CD4-positive, alpha-beta T cell treated with Interferon gamma for 1 hour (primary cell): Measurements from ENCODE around the gene FAM219B.
A peak's percentile ranks its signal among the peaks of the same experiment; 100 is the strongest.
"Not testable (repeated sequence)": the region's sequence is repeated elsewhere in the genome, so short reads cannot be mapped to it uniquely, and the experiment has no call there.

Source experiments
- DNase-seq: peaks from one replicate; pipeline ENCODE4 v3.0.0-alpha.2; 2020

Gene FAM219B

GRCh38 chr15:74906450-74907162 is at the start of gene FAM219B:
TSS of gene FAM219B (minus strand) at chr15:74906851. CDS start at chr15:74906800, 51 bp downstream.
- DNase-seq, result peak; percentile 80

- DNase-seq, result peak; percentile 59
Observed at GRCh38 chr15:74955796-74956647, 49.4 kb upstream of the FAM219B start.

DNA sequence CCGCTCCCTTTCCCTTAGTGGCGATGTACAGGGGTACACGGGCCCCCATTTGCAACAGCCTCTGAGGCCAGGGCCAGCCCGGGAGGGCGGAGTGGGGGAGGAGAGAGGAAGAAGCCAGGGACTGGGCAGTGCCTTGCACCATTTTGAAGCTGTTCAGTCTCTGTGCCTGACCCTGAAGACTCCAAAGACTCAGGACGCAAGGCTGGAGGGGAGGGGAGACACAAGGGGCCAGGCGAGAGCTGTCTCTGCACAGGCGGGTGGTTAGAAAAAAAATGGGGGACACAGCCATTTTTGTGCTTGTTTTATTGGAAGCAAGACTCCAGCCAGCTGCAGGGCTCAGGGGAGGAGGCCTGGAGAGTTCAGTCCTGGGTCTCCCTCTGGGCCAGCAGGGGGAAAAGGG is 48.4 kb upstream of the FAM219B start:
- DNase-seq, result no peak

DNA sequence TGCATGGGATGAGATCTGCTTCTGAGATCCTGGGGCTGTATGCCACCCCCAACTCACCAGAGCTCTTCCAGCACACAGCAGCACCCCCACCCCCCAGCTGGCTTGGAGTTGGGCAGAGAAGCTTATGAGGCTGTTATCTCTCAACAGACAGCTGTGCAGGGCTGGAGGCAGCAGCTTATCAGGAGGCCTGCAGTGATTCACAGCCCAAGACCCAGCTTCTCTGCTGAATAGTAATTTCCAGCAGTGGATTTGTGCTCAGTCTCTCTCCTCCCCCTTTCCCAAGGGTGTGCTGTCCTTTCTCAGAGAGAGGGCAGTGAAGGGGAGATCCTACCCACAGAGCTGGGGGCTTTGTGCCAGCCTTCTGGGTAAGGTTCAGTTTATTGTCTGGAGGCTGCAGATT is 47.9 kb upstream of the FAM219B start:
- DNase-seq, result no peak

GRCh38 chr15:74951006-74951405 is 44.4 kb upstream of the FAM219B start:
- no peak for DNase-seq

- DNase-seq, result peak; percentile 70
Observed at GRCh38 chr15:74950078-74950908, 43.6 kb upstream of the FAM219B start.

DNA sequence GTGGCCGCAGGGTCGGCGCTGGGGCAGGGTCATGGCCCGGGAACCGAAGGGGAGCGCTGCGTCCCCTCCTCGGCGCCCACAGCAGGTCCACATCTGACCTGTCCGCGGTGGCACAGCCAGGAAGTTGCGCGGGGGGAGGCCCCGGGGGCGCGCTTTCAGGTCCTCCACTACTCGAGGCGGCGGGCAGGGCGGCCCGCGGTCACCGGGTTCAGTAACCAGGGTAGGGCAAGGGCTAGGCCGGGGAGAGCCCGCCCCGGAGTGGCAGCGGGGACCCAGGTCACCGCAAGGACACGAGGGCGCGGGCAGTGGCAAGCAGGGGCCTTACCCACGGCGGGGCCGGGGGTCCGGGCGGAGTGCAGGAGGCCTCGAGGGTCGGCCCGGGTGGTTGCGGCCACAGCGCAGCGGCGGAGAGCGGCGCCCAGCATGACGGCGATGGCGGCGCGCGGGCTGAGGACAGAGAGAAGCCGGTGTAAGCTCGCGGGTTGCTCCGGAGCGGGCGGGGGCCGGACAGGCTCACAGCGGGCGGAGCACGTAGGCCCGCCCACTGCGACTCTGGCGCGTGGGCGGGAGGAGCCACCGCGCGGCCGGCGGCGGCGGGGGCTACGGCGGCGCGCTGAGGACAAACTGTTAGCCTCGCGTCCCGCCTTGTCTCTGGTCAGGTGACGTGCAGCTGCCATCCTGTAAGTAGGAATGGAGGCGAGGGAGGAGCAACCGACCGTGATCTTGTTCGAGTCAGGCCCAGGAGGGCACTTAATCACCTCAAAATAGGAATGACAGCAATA is 31.1 kb upstream of the FAM219B start, which contains the start of gene COX5A:
Gene COX5A (minus strand): TSS at position 484 of the 782 bp plus-strand sequence. CDS start 59 bp downstream, at position 425.
- DNase-seq, result peak; percentile 93

GRCh38 chr15:74937272-74937589 is 30.6 kb upstream of the FAM219B start:
- DNase-seq, result no peak

DNA sequence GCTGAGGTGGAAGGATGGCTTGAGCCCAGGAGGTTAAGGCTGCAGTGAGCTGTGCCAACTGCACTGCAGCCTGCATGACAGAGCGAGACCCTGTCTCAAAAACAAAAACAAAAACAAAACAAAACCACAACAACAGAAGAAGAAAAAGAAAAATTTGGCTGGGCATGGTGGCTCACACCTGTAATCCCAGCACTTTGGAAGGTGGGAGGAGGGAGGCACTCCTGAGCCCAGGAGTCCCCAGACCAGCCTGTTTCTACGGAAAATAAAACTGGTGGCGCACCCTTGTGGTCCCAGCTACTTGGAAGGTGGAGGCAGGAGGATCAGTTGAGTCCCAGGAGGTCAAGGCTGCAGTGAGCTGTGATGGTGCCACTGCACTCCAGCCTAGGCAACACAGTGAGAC is 28.5 kb upstream of the FAM219B start:
- DNase-seq, result not testable (repeated sequence)

DNA sequence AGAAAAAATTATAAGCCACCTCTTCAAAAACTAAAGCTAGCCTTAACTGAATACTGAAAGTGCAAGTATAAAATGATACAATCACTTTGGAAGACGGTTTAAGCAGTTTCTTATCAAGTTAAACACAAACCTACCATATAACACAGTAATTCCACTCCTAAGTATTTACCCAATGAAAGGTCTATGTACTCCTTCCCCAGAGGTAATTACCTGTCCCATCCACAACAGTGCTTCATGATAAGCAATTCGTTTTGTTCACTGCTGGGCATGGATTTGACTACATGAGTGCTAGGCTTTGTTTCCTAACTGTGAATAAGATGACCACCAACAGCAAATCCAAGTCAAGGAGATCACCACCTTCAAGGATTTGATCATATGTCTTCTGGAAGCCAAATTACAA is 26.9 kb upstream of the FAM219B start:
- no peak for DNase-seq

DNA sequence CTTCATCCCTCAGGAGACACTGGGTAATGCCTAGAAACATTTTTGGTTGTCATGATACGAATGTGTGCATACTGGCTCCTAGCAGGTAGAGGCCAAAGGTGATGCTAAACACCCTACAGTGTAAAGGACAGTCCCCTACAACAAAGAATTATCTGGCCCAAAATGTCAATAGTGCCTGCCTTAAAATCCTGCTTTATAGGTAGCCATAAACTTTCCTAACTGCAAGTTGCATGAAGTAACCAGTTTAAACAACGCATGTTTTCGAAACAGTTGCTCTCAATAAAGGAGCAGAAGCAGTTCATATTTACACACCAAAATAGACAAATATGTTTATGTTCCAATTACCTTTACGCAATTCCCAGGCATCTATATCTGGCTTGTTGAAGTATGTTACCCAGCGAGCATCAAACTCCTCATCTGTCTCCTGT is 22.1 kb upstream of the FAM219B start:
- DNase-seq, result no peak

DNA sequence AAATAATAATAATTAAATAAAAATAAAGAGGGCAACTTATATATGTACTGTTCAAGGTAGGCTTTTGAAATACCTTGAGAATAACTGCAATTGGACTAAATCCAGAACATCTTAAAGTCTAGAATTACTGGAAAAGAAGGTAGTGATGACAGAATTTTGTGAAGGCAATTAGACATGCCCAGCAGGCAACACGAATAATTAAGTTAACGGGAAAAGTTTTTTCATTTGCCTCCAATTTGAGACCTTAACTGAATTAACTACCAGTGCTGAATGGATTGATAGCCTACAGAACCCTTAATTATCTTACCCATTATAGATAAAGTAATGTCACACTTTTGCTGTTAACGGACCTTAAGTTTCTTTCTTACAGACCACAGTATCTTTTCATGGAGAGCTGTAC is 17.9 kb upstream of the FAM219B start:
- no peak for DNase-seq

DNA sequence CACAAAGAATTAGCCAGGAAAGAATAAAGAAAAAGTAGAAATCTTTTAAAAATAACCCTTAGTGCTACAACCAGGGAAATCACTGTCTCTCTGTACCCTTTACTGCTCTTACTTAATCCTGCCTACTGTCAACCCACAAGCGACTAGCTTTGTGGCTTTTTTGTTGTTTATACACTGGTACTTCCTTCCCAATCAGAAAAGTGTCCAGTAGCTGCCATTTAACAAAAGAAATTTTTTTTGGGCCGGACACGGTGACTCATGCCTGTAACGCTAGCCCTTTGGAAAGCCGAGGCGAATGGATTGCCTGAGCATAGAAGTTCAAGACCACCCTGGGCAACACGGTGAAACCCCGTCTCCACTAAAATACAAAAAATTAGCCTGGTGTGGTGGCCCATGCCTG is 13.8 kb upstream of the FAM219B start:
- DNase-seq, result no peak

DNA sequence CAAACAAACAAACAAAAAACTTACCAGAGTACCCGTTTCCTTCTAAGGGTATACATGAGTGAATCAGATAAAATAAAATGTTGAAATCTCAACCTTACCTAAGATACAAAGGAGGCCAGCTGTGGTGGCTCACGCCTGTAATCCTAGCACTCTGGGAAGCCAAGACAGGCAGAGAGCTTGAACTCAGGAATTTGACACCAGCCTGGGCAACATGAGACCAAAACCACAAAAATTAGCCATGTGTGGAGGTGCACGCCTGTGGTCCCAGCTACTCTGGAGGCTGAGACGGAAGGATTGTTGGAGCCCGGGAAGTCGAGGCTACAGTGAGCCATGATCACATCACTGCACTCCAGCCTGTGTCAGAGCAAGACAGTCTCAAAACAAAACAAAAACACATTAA is 11.0 kb upstream of the FAM219B start:
- no peak for DNase-seq

DNA sequence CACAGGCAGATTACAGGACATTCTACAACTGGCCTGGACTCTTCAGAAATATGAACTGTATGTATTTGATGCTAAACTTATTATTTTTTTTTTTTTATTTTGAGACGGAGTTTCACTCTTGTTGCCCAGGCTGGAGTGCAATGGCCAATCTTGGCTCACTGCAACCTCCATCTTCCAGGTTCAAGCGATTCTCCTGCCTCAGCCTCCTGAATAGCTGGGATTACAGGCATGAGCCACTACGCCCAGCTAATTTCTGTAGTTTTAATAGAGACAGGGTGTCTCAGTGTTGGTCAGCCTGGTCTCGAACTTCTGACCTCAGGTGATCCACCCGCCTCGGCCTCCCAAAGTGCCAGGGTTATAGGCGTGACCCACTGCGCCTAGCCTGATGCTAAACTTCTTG is 7.1 kb upstream of the FAM219B start:
- DNase-seq, result not testable (repeated sequence)

GRCh38 chr15:74913041-74913440 is 6.4 kb upstream of the FAM219B start:
- no peak for DNase-seq

DNA sequence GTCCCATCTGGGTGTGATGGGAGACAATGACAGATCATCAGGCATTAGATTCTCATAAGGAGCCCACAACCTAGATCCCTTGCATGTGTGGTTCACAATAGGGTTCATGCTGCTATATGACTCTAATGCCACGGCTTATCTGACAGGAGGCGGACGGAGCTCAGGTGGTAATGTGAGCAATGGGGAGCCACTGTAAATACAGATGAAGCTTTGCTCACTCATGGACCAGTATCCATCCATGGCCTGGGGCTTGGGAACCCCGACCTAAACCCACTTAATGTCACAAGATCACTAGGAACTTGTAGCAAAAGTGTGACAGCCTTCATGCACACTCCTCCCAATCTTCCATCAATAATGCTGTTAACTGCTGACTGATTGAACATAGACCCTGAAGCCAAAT is 2.0 kb upstream of the FAM219B start:
- no peak for DNase-seq

DNA sequence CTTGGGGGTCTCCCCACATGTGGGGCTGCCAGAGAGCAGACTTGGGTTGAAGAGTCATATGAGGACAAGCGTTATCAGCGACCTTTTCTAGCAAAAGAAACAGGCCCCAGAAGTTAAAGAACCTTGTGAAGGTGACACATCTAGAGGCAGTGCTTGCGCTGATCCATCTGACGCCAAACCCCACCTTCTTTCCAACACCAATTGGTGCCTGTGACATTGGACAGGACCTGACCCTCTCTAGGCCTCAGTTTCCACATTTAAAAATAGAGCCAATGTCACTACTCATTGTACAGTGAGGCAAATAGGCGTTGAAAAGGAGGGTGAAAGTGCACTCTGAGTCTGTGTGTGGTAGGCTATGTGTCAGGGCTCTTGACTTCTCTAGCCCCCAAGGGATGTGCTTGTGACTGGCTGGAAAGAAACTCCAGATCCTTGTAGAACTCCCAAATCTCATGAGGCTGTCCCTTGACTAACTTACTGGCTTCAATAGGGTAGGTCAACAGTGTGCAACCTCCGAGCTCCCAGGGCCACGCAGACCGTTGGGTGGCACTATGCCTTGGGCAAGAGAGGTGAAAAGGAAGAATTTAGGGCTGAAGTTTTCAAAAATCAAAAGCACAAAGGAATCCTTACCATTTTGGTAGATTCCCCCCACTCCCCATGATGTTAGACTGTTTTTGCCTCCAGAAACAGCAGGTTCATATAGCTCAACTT is 666 bp upstream of the FAM219B start:
- no peak for DNase-seq

- DNase-seq, result no peak
Observed at GRCh38 chr15:74906067-74906449, 593 bp downstream of the FAM219B start.

DNA sequence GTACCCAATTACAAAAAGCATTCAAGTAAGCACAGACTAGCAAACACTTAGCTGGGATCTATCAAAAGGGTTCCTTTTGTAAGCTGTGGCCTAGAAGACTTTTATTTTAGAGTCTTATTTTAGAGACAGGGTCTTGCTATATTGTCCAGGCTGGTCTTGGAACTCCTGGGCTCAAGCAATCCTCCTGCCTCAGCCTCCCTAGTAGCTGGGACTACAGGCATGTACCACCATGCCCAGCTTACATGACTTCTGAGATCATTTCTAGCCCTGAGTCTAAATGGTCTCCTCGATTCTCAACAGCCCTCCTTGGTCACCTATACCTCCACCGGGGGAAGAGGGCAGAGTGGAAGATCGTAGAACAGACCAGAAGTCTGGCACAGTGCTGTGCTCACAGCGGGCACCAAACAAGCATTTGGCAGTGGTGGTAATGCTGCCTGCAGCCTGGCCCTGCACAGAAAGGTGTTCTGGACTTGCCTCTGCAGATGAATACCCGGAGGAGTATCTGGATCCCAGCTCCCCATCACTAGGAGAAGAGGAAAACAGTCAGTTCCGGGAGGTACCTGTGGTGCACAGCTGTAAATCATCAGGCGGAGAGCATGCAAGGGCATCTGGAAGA is 2.4 kb downstream of the FAM219B start:
- no peak for DNase-seq

DNA sequence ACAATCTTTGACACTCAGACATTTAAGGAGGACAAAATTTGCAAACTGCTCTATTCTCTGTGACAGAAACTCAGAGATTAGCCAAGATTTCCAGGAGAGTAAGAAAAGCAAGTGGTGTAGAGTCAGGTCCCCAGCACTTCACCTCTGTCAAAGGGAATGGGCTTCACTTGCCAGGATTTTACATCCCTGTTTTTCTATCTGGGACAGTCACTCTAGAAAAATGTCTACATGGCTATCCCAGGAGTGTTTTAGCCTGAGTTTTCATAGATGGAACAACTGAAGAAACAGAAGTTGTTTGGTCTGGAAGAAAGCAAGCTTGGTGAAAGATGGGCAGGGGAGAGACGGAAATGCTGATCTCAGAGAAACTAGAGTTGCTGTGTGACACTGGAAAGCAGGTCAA is 3.0 kb downstream of the FAM219B start:
- no peak for DNase-seq
